A673 (cell line): ENCODE results near the gene PPP1R16B. TPM values are rescaled to one million over a fixed set of nuclear protein-coding genes. Genes with fewer than 3 reads are reported as not detected.

Experiments
- BruUV-seq: library from RNA; stranded (reverse); fragments of 400-500 nt; replicated peaks from 2 replicates; lab custom pipeline; 2021; lab: Mats Ljungman, UMichigan
- CTCF ChIA-PET: fragments of 300-600 bp; sonication (Branson Sonifier 250); formaldehyde crosslinking; loops from one replicate; lab custom pipeline; 2022; ENCODE audit warnings: antibody characterized with exemption; lab: Charles Lee
- POLR2A ChIA-PET: fragments of 300-600 bp; sonication (Branson Sonifier 250); formaldehyde crosslinking; loops from one replicate; lab custom pipeline; 2022; ENCODE audit warnings: antibody characterized with exemption; ENCODE audit not compliant: low non-redundant PET; lab: Charles Lee
- DNase-seq: peaks from one replicate; pipeline ENCODE4 v3.0.0-alpha.2; 2015; ENCODE audit warnings: low spot score
- H3K27ac ChIP-seq: fragments of 200-600 bp; sonication (generic); 2 replicates; pipeline ENCODE4 v1.5.1; 2016; ENCODE audit warnings: mixed run types, low read depth, mild to moderate bottlenecking, mixed read lengths, antibody characterized with exemption, low read length; ENCODE audit not compliant: poor library complexity, severe bottlenecking
- H3K27me3 ChIP-seq: fragments of 200-600 bp; sonication (generic); replicated peaks from 2 replicates; pipeline ENCODE4 v1.6.1; 2017; ENCODE audit warnings: mixed run types, low read depth, mild to moderate bottlenecking, mixed read lengths, antibody characterized with exemption, low read length; ENCODE audit not compliant: insufficient read depth, poor library complexity
- H3K36me3 ChIP-seq: fragments of 200-600 bp; sonication (generic); 2 replicates; pipeline ENCODE4 v1.6.1; 2016; ENCODE audit warnings: mixed run types, mild to moderate bottlenecking, mixed read lengths, antibody characterized with exemption, low read length; ENCODE audit not compliant: insufficient read depth, poor library complexity, severe bottlenecking
- H3K4me1 ChIP-seq: fragments of 200-600 bp; sonication (generic); 2 replicates; pipeline ENCODE4 v1.6.1; 2017; ENCODE audit warnings: mixed run types, mild to moderate bottlenecking, mixed read lengths, antibody characterized with exemption, low read length; ENCODE audit not compliant: insufficient read depth, poor library complexity, severe bottlenecking
- H3K4me3 ChIP-seq: fragments of 200-600 bp; sonication (generic); 2 replicates; pipeline ENCODE4 v1.5.1; 2016; ENCODE audit warnings: low read depth, mixed run types, mild to moderate bottlenecking, mixed read lengths, low read length; ENCODE audit not compliant: poor library complexity, severe bottlenecking
- H3K9me3 ChIP-seq: fragments of 200-600 bp; sonication (generic); 2 replicates; pipeline ENCODE4 v1.6.1; 2016; ENCODE audit warnings: mixed run types, low read depth, mild to moderate bottlenecking, mixed read lengths, antibody characterized with exemption, low read length; ENCODE audit not compliant: poor library complexity, severe bottlenecking
- EZH2 ChIP-seq: fragments of 200-600 bp; sonication (generic); IDR thresholded peaks from 2 replicates; pipeline ENCODE4 v1.6.1; 2017; ENCODE audit warnings: borderline replicate concordance, low read depth, mild to moderate bottlenecking, mixed read lengths, antibody characterized with exemption, low read length; ENCODE audit not compliant: poor library complexity, severe bottlenecking
- intact Hi-C: fragments of 100-400 bp; cut with micrococcal nuclease; formaldehyde crosslinking; loops from one replicate; pipeline ENCODE4 v1.10.0; 2022; ENCODE audit not compliant: unreplicated experiment
- total RNA-seq: library from RNA; stranded (reverse); gene quantifications from 2 replicates; pipeline ENCODE4 v1.2.3, GENCODE V29; 2021
- TF ChIP-seq, protein P1 (sequence below): fragments of 300-800, 200-600 bp; sonication (generic); conservative IDR thresholded peaks from 2 replicates; pipeline ENCODE4 v1.5.1; 2017; ENCODE audit warnings: low read depth, mild to moderate bottlenecking, antibody characterized with exemption, low read length, moderate library complexity, mixed read lengths

The PPP1R16B gene
- total RNA-seq, 1 experiment from 2014 or later: 0.17 TPM

DNA sequence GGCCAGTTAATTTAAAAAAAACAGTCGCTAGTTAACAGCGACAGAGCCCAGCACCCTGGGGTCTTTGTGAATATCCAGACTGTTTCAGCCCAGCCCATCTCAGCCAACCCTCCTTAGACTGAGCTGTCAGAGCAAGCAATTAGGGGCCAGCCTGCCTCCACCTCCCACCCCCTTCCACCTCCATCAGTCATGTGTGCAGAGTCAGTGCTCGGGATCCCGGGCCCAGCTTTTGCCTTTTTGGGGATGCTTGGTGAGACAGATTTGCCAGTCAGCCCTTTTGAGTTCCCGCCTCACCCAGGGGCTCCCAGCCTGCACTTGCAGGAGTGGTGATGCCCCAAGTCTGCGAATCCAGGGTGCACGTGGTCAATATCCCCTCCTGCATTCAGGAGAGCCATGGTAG lies 114.2 kb downstream of the PPP1R16B start:
- H3K4me1 ChIP-seq: no peaks in the 10 kb centered on the region
- H3K36me3 ChIP-seq: no peaks in the 10 kb centered on the region
- no peaks in the 10 kb centered on the region for H3K9me3 ChIP-seq
- no peak for DNase-seq
- TF ChIP-seq EZH2: no peak
- TF ChIP-seq, protein P1, sequence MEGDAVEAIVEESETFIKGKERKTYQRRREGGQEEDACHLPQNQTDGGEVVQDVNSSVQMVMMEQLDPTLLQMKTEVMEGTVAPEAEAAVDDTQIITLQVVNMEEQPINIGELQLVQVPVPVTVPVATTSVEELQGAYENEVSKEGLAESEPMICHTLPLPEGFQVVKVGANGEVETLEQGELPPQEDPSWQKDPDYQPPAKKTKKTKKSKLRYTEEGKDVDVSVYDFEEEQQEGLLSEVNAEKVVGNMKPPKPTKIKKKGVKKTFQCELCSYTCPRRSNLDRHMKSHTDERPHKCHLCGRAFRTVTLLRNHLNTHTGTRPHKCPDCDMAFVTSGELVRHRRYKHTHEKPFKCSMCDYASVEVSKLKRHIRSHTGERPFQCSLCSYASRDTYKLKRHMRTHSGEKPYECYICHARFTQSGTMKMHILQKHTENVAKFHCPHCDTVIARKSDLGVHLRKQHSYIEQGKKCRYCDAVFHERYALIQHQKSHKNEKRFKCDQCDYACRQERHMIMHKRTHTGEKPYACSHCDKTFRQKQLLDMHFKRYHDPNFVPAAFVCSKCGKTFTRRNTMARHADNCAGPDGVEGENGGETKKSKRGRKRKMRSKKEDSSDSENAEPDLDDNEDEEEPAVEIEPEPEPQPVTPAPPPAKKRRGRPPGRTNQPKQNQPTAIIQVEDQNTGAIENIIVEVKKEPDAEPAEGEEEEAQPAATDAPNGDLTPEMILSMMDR: no peak
- CTCF ChIA-PET: no interaction called here
- POLR2A ChIA-PET: no interaction called here
- no TSS peak for BruUV-seq
- peaks cover 30% of the 10 kb centered on the region for H3K27me3 ChIP-seq
- H3K4me3 ChIP-seq: no peak overlapping the region
- H3K27ac ChIP-seq: no peak overlapping the region
- intact Hi-C loops: no loop called here

DNA sequence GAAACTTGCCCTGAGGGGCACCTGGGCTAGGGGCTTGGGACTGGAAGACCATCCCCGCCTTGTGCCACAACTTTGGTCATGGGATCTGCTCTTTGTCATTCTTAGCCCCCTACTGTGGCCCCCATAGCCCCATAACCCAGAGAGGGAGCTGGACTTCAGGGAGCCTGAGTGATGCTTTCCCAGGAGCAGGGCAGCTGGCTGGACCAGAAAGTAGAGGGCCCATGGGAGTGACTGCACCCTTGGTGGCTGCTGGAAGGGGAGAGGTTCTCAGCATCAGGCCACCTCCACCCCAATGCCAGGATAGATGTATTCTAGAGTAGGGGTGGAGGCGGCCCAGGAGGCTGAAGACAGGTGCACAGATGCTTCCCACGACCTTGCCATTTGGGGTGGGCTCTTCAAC lies 114.9 kb downstream of the PPP1R16B start:
- no peaks in the 10 kb centered on the region for H3K4me1 ChIP-seq
- CTCF ChIA-PET: no interaction called here
- TF ChIP-seq, protein P1: no peak
- no peak for TF ChIP-seq EZH2
- H3K27ac ChIP-seq: no peak overlapping the region
- no peak overlapping the region for H3K4me3 ChIP-seq
- DNase-seq: no peak
- intact Hi-C loops: no loop called here
- H3K27me3 ChIP-seq: peaks cover 30% of the 10 kb centered on the region
- BruUV-seq: no TSS peak
- POLR2A ChIA-PET: no interaction called here
- H3K9me3 ChIP-seq: no peaks in the 10 kb centered on the region
- no peaks in the 10 kb centered on the region for H3K36me3 ChIP-seq

DNA sequence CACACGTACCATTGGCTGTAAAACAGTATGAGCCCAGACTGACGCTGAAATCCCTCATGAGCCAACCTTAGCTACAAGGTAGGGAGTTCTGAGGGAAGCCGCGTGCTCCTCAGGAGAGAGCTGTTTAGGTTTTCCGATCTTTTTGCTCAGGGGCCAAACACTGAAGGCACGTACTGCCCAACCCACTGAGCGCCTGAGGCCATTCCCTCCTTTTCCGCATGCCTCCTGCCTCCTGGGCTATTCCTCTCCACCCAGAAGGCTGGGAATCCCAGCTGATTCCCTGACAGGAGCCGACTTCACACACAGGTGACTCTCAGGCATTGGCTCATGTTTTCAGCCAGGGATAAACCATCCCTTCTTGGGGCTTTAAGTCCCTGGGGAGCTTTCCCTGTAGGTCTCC lies 115.4 kb downstream of the PPP1R16B start:
- H3K27me3 ChIP-seq: peaks cover 30% of the 10 kb centered on the region
- POLR2A ChIA-PET: no interaction called here

DNA sequence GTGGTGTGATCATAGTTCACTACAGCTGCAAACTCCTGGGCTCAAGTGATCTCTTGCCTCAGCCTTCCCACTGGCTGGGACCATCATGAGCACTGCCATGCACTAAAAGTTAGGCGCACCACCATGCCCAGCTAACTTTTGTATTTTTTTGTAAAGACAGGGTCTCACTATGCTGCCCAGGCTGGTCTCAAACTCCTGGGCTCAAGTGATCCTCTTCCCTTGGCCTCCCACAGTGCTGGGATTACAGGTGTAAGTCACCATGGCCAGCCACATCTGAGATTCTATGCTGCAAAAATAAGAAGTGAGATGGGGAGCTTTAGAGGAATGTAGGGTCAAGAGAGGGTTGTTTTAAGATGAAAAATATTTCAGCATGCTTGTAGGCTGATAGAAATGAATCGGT lies 119.2 kb downstream of the PPP1R16B start:
- Histone ChIP-seq H3K27ac (no peak overlapping the region), H3K36me3 (peaks cover 7% of the 10 kb centered on the region), H3K9me3 (no peaks in the 10 kb centered on the region), H3K27me3 (peaks cover 19% of the 10 kb centered on the region), H3K4me1 (peaks cover 9% of the 10 kb centered on the region), H3K4me3 (no peak overlapping the region)
- ChIA-PET CTCF (no interaction called here), POLR2A (no interaction called here)
- no peak for DNase-seq
- no peak for TF ChIP-seq EZH2
- TF ChIP-seq, protein P1: no peak
- intact Hi-C loops: no loop called here
- BruUV-seq: no TSS peak

More for the DNA sequence above, 115.4 kb downstream of the PPP1R16B start:
- intact Hi-C loops: no loop called here
- no TSS peak for BruUV-seq
- Histone ChIP-seq H3K4me3 (no peak overlapping the region), H3K9me3 (no peaks in the 10 kb centered on the region), H3K27ac (no peak overlapping the region), H3K36me3 (no peaks in the 10 kb centered on the region), H3K4me1 (no peaks in the 10 kb centered on the region)
- CTCF ChIA-PET: no interaction called here
- no peak for DNase-seq
- TF ChIP-seq EZH2: no peak
